OCI-LY7 (cell line): ENCODE measurements around the gene DIPK1B. TPM values are rescaled to one million over a fixed set of nuclear protein-coding genes. Genes with fewer than 3 reads are reported as not detected.

ENCODE experiments used
- BruUV-seq: library from RNA; stranded (reverse); fragments of 400-500 nt; replicated peaks from 2 replicates; lab custom pipeline; 2021; lab: Mats Ljungman, UMichigan
- CTCF ChIA-PET: fragments of 300-600 bp; sonication (Branson Sonifier 250); formaldehyde crosslinking; loops from one replicate; lab custom pipeline; 2022; ENCODE audit warnings: antibody characterized with exemption; ENCODE audit not compliant: unreplicated experiment; lab: Charles Lee
- POLR2A ChIA-PET: fragments of 300-600 bp; sonication (Branson Sonifier 250); formaldehyde crosslinking; loops from one replicate; lab custom pipeline; 2022; ENCODE audit warnings: antibody characterized with exemption; lab: Charles Lee
- DNase-seq: peaks from one replicate; pipeline ENCODE4 v3.0.0-alpha.2; 2015; ENCODE audit warnings: low spot score
- H2AFZ ChIP-seq: fragments of 200-600 bp; sonication (generic), shearing (Covaris generic); 2 replicates; pipeline ENCODE4 v1.6.1; 2014; ENCODE audit warnings: mild to moderate bottlenecking, antibody characterized with exemption, low read length, moderate library complexity
- H3K27ac ChIP-seq: fragments of 200-600 bp; sonication (generic); 2 replicates; pipeline ENCODE4 v1.5.1; 2014; ENCODE audit warnings: mixed run types, low read depth, mild to moderate bottlenecking, moderate library complexity, low read length, inconsistent platforms; ENCODE audit not compliant: poor library complexity, severe bottlenecking
- H3K36me3 ChIP-seq: fragments of 200-600 bp; sonication (generic); 2 replicates; pipeline ENCODE4 v1.6.1; 2014; ENCODE audit warnings: mild to moderate bottlenecking, antibody characterized with exemption, low read length, moderate library complexity, mixed read lengths; ENCODE audit not compliant: insufficient read depth
- H3K4me1 ChIP-seq: fragments of 200-600 bp; sonication (generic); 2 replicates; pipeline ENCODE4 v1.5.1; 2014; ENCODE audit warnings: mild to moderate bottlenecking, low read length; ENCODE audit not compliant: insufficient read depth, poor library complexity, severe bottlenecking
- H3K4me2 ChIP-seq: fragments of 200-600 bp; sonication (generic); 2 replicates; pipeline ENCODE4 v1.6.1; 2014; ENCODE audit warnings: mild to moderate bottlenecking, low read length
- H3K4me3 ChIP-seq: fragments of 200-600 bp; sonication (generic); 2 replicates; pipeline ENCODE4 v1.5.1; 2014; ENCODE audit warnings: mild to moderate bottlenecking, low read depth, low read length; ENCODE audit not compliant: poor library complexity, severe bottlenecking
- H3K79me2 ChIP-seq: fragments of 200-600 bp; sonication (generic); 2 replicates; pipeline ENCODE4 v1.6.1; 2016; ENCODE audit warnings: low read depth, mild to moderate bottlenecking, low read length, moderate library complexity, mixed read lengths; ENCODE audit not compliant: insufficient read depth
- H3K9me2 ChIP-seq: fragments of 200-600 bp; sonication (generic); 2 replicates; pipeline ENCODE4 v1.6.1; 2016; ENCODE audit warnings: mild to moderate bottlenecking, low read length, mixed read lengths; ENCODE audit not compliant: insufficient read depth
- H3K9me3 ChIP-seq: fragments of 200-600 bp; sonication (generic); 2 replicates; pipeline ENCODE4 v1.6.1; 2014; ENCODE audit warnings: mild to moderate bottlenecking, mixed run types, low read length, mixed read lengths
- H4K20me1 ChIP-seq: fragments of 200-600 bp; sonication (generic); 2 replicates; pipeline ENCODE4 v1.6.1; 2014; ENCODE audit warnings: mild to moderate bottlenecking, antibody characterized with exemption, low read length, moderate library complexity, mixed read lengths; ENCODE audit not compliant: insufficient read depth
- EZH2phosphoT487 ChIP-seq: fragments of 200-600 bp; sonication (generic); IDR thresholded peaks from 2 replicates; pipeline ENCODE4 v1.6.1; 2018; ENCODE audit warnings: low read depth, borderline replicate concordance, mild to moderate bottlenecking, mixed run types, antibody characterized with exemption, low read length, moderate library complexity, mixed read lengths
- intact Hi-C: fragments of 100-400 bp; cut with micrococcal nuclease; formaldehyde crosslinking; loops from one replicate; pipeline ENCODE4 v1.10.0; 2022; ENCODE audit not compliant: unreplicated experiment
- total RNA-seq, 2 experiments: library from RNA; depleted of rRNA in 1 of 2; stranded (reverse); fragments of >200 nt in 1 of 2; shearing (Covaris generic) in 1 of 2; gene quantifications; 2 replicates each; pipeline ENCODE4 v1.2.3, GENCODE V29; 2014 to 2022
- TF ChIP-seq, protein P1 (sequence below): fragments of 200-600 bp; sonication (generic); conservative IDR thresholded peaks from 2 replicates; pipeline ENCODE4 v1.5.1; 2014; ENCODE audit warnings: mild to moderate bottlenecking, antibody characterized with exemption, low read length, moderate library complexity, mixed read lengths

Gene DIPK1B
- total RNA-seq, 2 experiments from 2014 or later = 0.30 to 13.3 TPM

DNA sequence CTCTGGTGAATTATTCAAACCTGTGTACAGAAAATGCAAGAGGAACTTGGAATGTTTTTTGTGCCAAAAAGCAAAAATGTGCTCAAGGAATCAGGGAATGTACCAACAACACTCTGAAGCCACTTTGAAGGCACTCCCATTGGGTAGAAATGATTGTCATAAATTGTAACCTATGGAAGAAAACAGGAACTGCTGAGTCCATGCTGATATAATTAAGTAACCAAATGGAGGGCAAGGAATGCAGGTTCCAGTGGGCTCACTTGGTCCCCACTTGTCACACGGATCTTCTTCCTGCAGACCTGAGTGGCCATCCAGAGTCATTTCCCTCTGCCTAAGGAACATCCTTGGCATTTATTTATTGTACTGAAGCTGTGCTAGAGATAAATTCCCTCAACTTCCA is 38.9 kb downstream of the DIPK1B start:
- H3K27ac ChIP-seq = no peak overlapping the region
- H2AFZ ChIP-seq = no peak overlapping the region
- no peak overlapping the region for H3K4me2 ChIP-seq
- CTCF ChIA-PET = no interaction called here
- peaks cover 19% of the 10 kb centered on the region for H3K9me3 ChIP-seq
- DNase-seq = no peak
- intact Hi-C loops = no loop called here
- TF ChIP-seq, protein P1, sequence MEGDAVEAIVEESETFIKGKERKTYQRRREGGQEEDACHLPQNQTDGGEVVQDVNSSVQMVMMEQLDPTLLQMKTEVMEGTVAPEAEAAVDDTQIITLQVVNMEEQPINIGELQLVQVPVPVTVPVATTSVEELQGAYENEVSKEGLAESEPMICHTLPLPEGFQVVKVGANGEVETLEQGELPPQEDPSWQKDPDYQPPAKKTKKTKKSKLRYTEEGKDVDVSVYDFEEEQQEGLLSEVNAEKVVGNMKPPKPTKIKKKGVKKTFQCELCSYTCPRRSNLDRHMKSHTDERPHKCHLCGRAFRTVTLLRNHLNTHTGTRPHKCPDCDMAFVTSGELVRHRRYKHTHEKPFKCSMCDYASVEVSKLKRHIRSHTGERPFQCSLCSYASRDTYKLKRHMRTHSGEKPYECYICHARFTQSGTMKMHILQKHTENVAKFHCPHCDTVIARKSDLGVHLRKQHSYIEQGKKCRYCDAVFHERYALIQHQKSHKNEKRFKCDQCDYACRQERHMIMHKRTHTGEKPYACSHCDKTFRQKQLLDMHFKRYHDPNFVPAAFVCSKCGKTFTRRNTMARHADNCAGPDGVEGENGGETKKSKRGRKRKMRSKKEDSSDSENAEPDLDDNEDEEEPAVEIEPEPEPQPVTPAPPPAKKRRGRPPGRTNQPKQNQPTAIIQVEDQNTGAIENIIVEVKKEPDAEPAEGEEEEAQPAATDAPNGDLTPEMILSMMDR = no peak
- TF ChIP-seq EZH2phosphoT487 = no peak
- H3K79me2 ChIP-seq = no peaks in the 10 kb centered on the region
- no peaks in the 10 kb centered on the region for H4K20me1 ChIP-seq
- no peaks in the 10 kb centered on the region for H3K36me3 ChIP-seq
- H3K4me1 ChIP-seq = peaks cover 6% of the 10 kb centered on the region
- no peak overlapping the region for H3K4me3 ChIP-seq
- H3K9me2 ChIP-seq = no peaks in the 10 kb centered on the region
- BruUV-seq = no TSS peak
- POLR2A ChIA-PET = no interaction called here

GRCh38 chr9:136751814-136752213 is 39.4 kb downstream of the DIPK1B start:
- Histone ChIP-seq H3K27ac (no peak overlapping the region), H3K4me1 (peaks cover 6% of the 10 kb centered on the region), H3K4me2 (no peak overlapping the region), H3K9me2 (no peaks in the 10 kb centered on the region), H3K79me2 (no peaks in the 10 kb centered on the region), H3K9me3 (peaks cover 19% of the 10 kb centered on the region), H3K4me3 (no peak overlapping the region), H2AFZ (no peak overlapping the region), H3K36me3 (no peaks in the 10 kb centered on the region), H4K20me1 (no peaks in the 10 kb centered on the region)
- ChIA-PET POLR2A (no interaction called here), CTCF (no interaction called here)
- DNase-seq = no peak
- intact Hi-C loops = no loop called here
- no peak for TF ChIP-seq EZH2phosphoT487
- TF ChIP-seq, protein P1 = no peak
- BruUV-seq = no TSS peak

- Histone ChIP-seq H3K36me3 (no peaks in the 10 kb centered on the region), H3K9me3 (peaks cover 19% of the 10 kb centered on the region), H3K27ac (no peak overlapping the region), H3K79me2 (no peaks in the 10 kb centered on the region), H3K4me2 (no peak overlapping the region), H3K4me3 (no peak overlapping the region), H2AFZ (no peak overlapping the region), H4K20me1 (no peaks in the 10 kb centered on the region), H3K9me2 (no peaks in the 10 kb centered on the region), H3K4me1 (peaks cover 6% of the 10 kb centered on the region)
- CTCF ChIA-PET = no interaction called here
- DNase-seq = no peak
- intact Hi-C loops = no loop called here
- TF ChIP-seq EZH2phosphoT487 = no peak
- TF ChIP-seq, protein P1 = no peak
- BruUV-seq = no TSS peak
- POLR2A ChIA-PET = no interaction called here
Measured at GRCh38 chr9:136753371-136754058, 41.1 kb downstream of the DIPK1B start.
